Dendritic cell treated with granulocyte-macrophage colony-stimulating factor and Interleukin-4, amounts not matched to agents 40 ng/mL and 50 ng/mL, for 4 days (primary cell): ENCODE results near the gene CBX7.

ENCODE experiments used
- H3K27ac Mint-ChIP-seq: one replicate; pipeline ENCODE4 v1.8.0; 2022; ENCODE audit warnings: mild to moderate bottlenecking, mixed read lengths
- H3K27me3 Mint-ChIP-seq: one replicate; pipeline ENCODE4 v1.8.0; 2022; ENCODE audit warnings: mild to moderate bottlenecking, mixed read lengths
- H3K36me3 Mint-ChIP-seq: one replicate; pipeline ENCODE4 v1.8.0; 2022; ENCODE audit warnings: low read depth, mixed read lengths
- H3K4me1 Mint-ChIP-seq: one replicate; pipeline ENCODE4 v1.8.0; 2022; ENCODE audit warnings: low read depth, mixed read lengths
- H3K4me3 Mint-ChIP-seq: one replicate; pipeline ENCODE4 v1.8.0; 2022; ENCODE audit warnings: mild to moderate bottlenecking, moderate library complexity, mixed read lengths
- H3K9me3 Mint-ChIP-seq: one replicate; pipeline ENCODE4 v1.8.0; 2022; ENCODE audit warnings: mixed read lengths
- intact Hi-C: fragments of 100-400 bp; cut with micrococcal nuclease; formaldehyde crosslinking; loops from one replicate; pipeline ENCODE4 v1.15.0; 2022

Gene CBX7

DNA sequence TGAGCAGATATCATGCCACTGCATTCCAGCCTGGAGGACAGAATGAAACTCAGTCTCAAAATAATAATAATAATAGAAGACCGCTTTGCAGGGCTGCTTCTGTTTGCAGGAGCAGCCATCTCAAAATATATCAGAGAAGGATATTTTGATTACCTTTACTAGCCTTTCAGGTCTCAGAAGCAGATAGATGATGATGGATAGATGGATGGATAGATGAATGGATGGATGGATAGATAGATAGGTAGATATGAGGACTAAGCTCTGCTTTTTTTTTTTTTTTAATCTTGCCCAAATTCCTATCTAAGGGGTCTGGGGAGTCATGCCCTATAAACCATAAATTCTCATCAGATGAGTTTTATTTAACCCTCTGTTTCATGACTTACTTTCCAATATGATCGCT is 36.9 kb downstream of the CBX7 start:
- Mint-ChIP-seq H3K9me3 (no peaks in the 10 kb centered on the region), H3K4me3 (no peak overlapping the region), H3K36me3 (no peaks in the 10 kb centered on the region), H3K27me3 (peaks cover 23% of the 10 kb centered on the region), H3K4me1 (peaks cover 36% of the 10 kb centered on the region), H3K27ac (peak overlapping the region; percentile 46)
- intact Hi-C loops = loop anchor here (5.0 kb wide), 3 partner anchors 108 to 243 kb away; partner anchors contain the start of gene CBX6

DNA sequence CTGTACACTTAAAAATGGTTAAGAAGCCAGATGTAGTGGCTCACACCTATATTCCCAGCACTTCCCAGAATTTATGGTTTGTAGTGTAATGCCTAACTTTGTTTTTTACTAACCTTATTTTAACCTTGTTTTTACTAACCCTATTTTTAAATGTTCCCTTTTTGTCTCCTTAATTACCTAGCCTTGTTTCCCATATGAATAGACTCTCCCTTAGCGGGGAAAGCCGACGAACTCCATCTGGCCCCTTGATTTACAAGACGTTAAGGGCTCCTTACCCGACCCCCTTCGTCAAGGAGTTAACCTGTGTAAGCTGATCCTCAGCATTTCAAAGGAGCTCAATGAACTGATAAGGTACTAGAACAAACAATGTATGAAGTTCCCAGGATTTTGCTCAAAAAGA is 38.4 kb downstream of the CBX7 start:
- H3K27ac Mint-ChIP-seq = no peak overlapping the region
- peaks cover 36% of the 10 kb centered on the region for H3K4me1 Mint-ChIP-seq
- intact Hi-C loops = no loop called here
- no peaks in the 10 kb centered on the region for H3K9me3 Mint-ChIP-seq
- no peaks in the 10 kb centered on the region for H3K36me3 Mint-ChIP-seq
- H3K27me3 Mint-ChIP-seq = peaks cover 33% of the 10 kb centered on the region
- H3K4me3 Mint-ChIP-seq = no peak overlapping the region

- Mint-ChIP-seq H3K4me1 (peaks cover 27% of the 10 kb centered on the region), H3K4me3 (no peak overlapping the region), H3K27ac (no peak overlapping the region), H3K36me3 (no peaks in the 10 kb centered on the region), H3K9me3 (no peaks in the 10 kb centered on the region), H3K27me3 (peaks cover 33% of the 10 kb centered on the region)
- intact Hi-C loops = no loop called here
Observed at GRCh38 chr22:39110631-39111561, 41.6 kb downstream of the CBX7 start.

- H3K4me1 Mint-ChIP-seq = peaks cover 12% of the 10 kb centered on the region
- no peak overlapping the region for H3K27ac Mint-ChIP-seq
- peaks cover 30% of the 10 kb centered on the region for H3K27me3 Mint-ChIP-seq
- intact Hi-C loops = no loop called here
- H3K9me3 Mint-ChIP-seq = no peaks in the 10 kb centered on the region
- no peaks in the 10 kb centered on the region for H3K36me3 Mint-ChIP-seq
- H3K4me3 Mint-ChIP-seq = no peak overlapping the region
Observed at GRCh38 chr22:39109361-39109760, 43.1 kb downstream of the CBX7 start.

DNA sequence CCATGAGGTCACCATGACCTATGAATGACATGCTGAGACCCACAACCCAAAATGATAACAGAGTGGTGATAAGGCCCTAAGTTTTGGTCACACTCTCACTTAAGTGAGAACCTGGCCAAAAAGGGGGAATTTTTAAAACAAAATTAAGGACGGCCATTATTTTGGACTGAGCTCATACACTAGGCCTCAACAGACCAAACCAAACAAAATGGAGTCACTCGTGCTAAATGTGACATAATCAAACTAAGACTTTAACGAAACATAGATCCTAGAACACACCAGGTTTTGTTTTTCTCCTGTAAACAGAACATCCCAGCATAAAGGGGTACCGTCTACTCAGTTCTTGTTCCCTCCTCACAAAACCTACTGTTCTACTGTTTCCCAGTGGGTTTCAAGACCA is 44.0 kb downstream of the CBX7 start:
- Mint-ChIP-seq H3K4me3 (no peak overlapping the region), H3K27ac (no peak overlapping the region), H3K36me3 (no peaks in the 10 kb centered on the region)

GRCh38 chr22:39106326-39106725 is 46.2 kb downstream of the CBX7 start:
- no peak overlapping the region for H3K4me3 Mint-ChIP-seq
- H3K27me3 Mint-ChIP-seq = peaks cover 27% of the 10 kb centered on the region
- H3K4me1 Mint-ChIP-seq = peaks cover 6% of the 10 kb centered on the region
- H3K36me3 Mint-ChIP-seq = no peaks in the 10 kb centered on the region
- H3K27ac Mint-ChIP-seq = no peak overlapping the region
- H3K9me3 Mint-ChIP-seq = no peaks in the 10 kb centered on the region
- intact Hi-C loops = no loop called here

More for the DNA sequence above, 44.0 kb downstream of the CBX7 start:
- intact Hi-C loops = no loop called here
- Mint-ChIP-seq H3K9me3 (no peaks in the 10 kb centered on the region), H3K27me3 (peaks cover 24% of the 10 kb centered on the region), H3K4me1 (peaks cover 7% of the 10 kb centered on the region)

GRCh38 chr22:39103431-39103830 is 49.0 kb downstream of the CBX7 start:
- H3K9me3 Mint-ChIP-seq = no peaks in the 10 kb centered on the region
- H3K4me1 Mint-ChIP-seq = peaks cover 12% of the 10 kb centered on the region
- no peaks in the 10 kb centered on the region for H3K36me3 Mint-ChIP-seq
- H3K27me3 Mint-ChIP-seq = peaks cover 16% of the 10 kb centered on the region
- no peak overlapping the region for H3K4me3 Mint-ChIP-seq
- no peak overlapping the region for H3K27ac Mint-ChIP-seq
- intact Hi-C loops = no loop called here

- H3K36me3 Mint-ChIP-seq = no peaks in the 10 kb centered on the region
- peaks cover 16% of the 10 kb centered on the region for H3K27me3 Mint-ChIP-seq
- H3K4me3 Mint-ChIP-seq = no peak overlapping the region
- no peak overlapping the region for H3K27ac Mint-ChIP-seq
- no peaks in the 10 kb centered on the region for H3K9me3 Mint-ChIP-seq
- H3K4me1 Mint-ChIP-seq = peaks cover 28% of the 10 kb centered on the region
- intact Hi-C loops = no loop called here
Observed at GRCh38 chr22:39101226-39101625, 51.3 kb downstream of the CBX7 start.

- Mint-ChIP-seq H3K36me3 (no peaks in the 10 kb centered on the region), H3K27ac (no peak overlapping the region), H3K4me1 (peaks cover 36% of the 10 kb centered on the region), H3K4me3 (no peak overlapping the region), H3K27me3 (peaks cover 25% of the 10 kb centered on the region), H3K9me3 (no peaks in the 10 kb centered on the region)
- intact Hi-C loops = no loop called here
Observed at GRCh38 chr22:39098576-39098975, 53.9 kb downstream of the CBX7 start.

DNA sequence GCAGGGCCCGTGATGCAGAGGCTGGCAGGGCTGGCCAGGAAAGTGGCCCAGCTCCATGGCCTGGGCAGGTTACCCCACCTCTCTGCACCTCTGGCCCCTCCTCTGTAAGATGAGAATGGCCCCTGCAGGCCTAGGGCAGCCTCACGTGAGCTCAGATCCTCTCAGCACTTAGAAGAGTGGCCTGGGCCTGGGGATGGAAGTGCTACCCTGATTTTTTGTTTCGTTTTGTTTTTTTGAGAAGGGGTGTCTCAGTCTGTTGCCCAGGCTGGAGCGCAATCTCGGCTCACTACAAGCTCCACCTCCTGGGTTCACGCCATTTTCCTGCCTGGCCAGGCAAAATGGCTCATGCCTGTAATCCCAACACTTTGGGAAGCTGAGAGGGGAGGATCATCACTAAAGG is 54.5 kb downstream of the CBX7 start:
- Mint-ChIP-seq H3K4me1 (peaks cover 36% of the 10 kb centered on the region), H3K27me3 (peaks cover 25% of the 10 kb centered on the region), H3K27ac (no peak overlapping the region), H3K36me3 (no peaks in the 10 kb centered on the region), H3K9me3 (no peaks in the 10 kb centered on the region), H3K4me3 (no peak overlapping the region)
- intact Hi-C loops = no loop called here

DNA sequence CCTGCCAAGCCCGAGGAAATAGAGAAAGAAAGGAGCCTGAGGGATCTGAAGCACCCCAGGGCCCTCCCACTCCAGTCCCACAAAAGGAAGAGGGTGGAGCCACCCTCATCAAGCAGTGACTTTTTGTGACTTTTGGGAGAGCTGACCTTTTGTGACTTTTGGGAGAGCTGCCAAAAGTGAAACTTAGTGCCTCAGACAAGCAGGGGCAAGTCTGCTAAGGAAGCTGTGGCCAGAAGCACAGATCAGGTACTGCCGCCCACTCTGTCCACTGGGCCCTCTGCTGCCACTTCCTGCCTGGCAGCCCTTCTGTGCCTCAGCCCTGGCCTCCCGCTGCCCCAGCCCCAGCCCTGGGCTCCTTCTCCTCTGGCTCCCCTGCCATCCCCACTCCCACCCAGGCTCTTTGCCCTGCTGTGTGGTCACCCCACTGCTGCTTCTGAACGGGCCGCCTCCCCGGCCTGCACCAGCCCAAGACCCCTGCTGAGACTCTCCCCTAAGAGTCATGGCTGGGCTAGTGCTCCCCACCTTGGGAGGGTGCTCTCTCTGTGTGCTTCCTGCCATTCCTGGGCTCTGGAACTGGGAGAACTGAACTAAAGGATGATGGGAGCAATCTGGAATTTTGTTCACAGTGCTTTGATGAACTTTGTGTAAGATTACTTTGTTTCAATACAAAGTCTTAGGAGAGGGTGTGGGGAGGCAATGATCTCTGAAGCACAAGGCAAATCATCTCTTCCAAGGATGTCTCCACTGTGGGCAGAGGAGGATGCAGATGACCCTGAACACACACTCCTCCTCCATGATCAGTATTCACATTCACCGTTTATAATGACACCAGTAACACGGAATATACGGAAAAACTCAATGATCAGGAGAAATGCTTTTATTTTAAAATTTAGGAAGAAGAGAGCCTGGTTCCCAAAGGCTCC is 55.1 kb downstream of the CBX7 start, which contains the start of gene APOBEC3H:
Gene APOBEC3H, plus strand, starts transcription at position 147 of the 923 bp plus-strand sequence. CDS start 3,035 bp downstream, outside the sequence.
- peak within 1 kb of the TSS; percentile 37 for H3K4me3 Mint-ChIP-seq
- H3K27me3 Mint-ChIP-seq = peaks cover 22% of the 10 kb centered on the region

DNA sequence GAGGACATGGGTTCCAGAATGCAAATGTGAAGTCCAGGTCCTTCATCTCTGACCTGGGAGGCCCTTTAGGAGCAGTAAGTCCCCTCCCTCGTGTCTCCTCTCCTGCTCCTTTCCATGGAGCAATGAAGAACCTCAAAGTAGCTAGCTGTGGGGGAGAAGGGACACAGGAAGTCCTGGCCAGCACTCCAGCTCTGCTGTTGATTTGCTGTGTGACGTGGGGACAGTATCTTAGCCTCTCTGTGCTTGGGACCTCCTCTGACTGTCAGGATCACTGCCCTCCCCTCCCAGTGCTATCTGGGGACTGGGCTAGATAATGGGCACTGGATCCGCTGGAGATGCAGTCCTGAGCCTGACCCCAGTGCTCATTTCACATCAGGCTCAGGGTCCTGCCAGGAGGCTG is 56.5 kb downstream of the CBX7 start:
- intact Hi-C loops = no loop called here
- Mint-ChIP-seq H3K27me3 (peaks cover 28% of the 10 kb centered on the region), H3K36me3 (no peaks in the 10 kb centered on the region), H3K4me1 (peaks cover 50% of the 10 kb centered on the region), H3K4me3 (no peak overlapping the region), H3K27ac (peak overlapping the region; percentile 34), H3K9me3 (no peaks in the 10 kb centered on the region)

More for the DNA sequence above, 55.1 kb downstream of the CBX7 start, which contains the start of gene APOBEC3H:
- no peaks in the 10 kb centered on the region for H3K36me3 Mint-ChIP-seq
- peaks cover 43% of the 10 kb centered on the region for H3K4me1 Mint-ChIP-seq
- intact Hi-C loops = no loop called here
- H3K27ac Mint-ChIP-seq = peak within 1 kb of the TSS; percentile 52
- H3K9me3 Mint-ChIP-seq = no peaks in the 10 kb centered on the region

GRCh38 chr22:39094717-39095389 is 57.6 kb downstream of the CBX7 start:
- Mint-ChIP-seq H3K27ac (no peak overlapping the region), H3K36me3 (no peaks in the 10 kb centered on the region), H3K4me1 (peaks cover 61% of the 10 kb centered on the region), H3K9me3 (no peaks in the 10 kb centered on the region), H3K4me3 (no peak overlapping the region), H3K27me3 (peaks cover 34% of the 10 kb centered on the region)
- intact Hi-C loops = no loop called here
